AG09309 (cell line): ENCODE results near the gene TMX3.

Experiments
- DNase-seq: peaks from one replicate; pipeline ENCODE4 v3.0.0-alpha.2; 2010; ENCODE audit warnings: low read depth
- H3K4me3 ChIP-seq: 2 replicates; pipeline ENCODE4 v1.5.1; 2011; ENCODE audit warnings: mild to moderate bottlenecking, low read depth, low read length, moderate library complexity; ENCODE audit not compliant: control insufficient read depth
- CTCF ChIP-seq: IDR thresholded peaks from 2 replicates; pipeline ENCODE4 v1.5.1; 2011; ENCODE audit warnings: mild to moderate bottlenecking, low read depth, low read length, inconsistent platforms; ENCODE audit not compliant: insufficient read depth, control insufficient read depth; ENCODE audit errors: missing control alignments

The TMX3 gene

GRCh38 chr18:68728081-68728700 lies 13.3 kb upstream of the TMX3 start:
- H3K4me3 ChIP-seq: no peak overlapping the region
- no peak for TF ChIP-seq CTCF
- DNase-seq: no peak

GRCh38 chr18:68727506-68727905 lies 12.6 kb upstream of the TMX3 start:
- no peak for DNase-seq
- TF ChIP-seq CTCF: no peak

GRCh38 chr18:68725346-68725745 lies 10.4 kb upstream of the TMX3 start:
- no peak for TF ChIP-seq CTCF
- no peak overlapping the region for H3K4me3 ChIP-seq
- no peak for DNase-seq

More at GRCh38 chr18:68727506-68727905, 12.6 kb upstream of the TMX3 start:
- no peak overlapping the region for H3K4me3 ChIP-seq

GRCh38 chr18:68724021-68724420 lies 9.1 kb upstream of the TMX3 start:
- no peak for DNase-seq
- TF ChIP-seq CTCF: no peak
- no peak overlapping the region for H3K4me3 ChIP-seq

- TF ChIP-seq CTCF: no peak
- H3K4me3 ChIP-seq: no peak overlapping the region
These were observed 8.6 kb upstream of the TMX3 start for GRCh38 chr18:68723539-68723938.

GRCh38 chr18:68722821-68723220 lies 7.9 kb upstream of the TMX3 start:
- H3K4me3 ChIP-seq: no peak overlapping the region
- no peak for TF ChIP-seq CTCF
- no peak for DNase-seq

More at GRCh38 chr18:68723539-68723938, 8.6 kb upstream of the TMX3 start:
- no peak for DNase-seq
